Left lobe of liver (tissue), 2 donors: Measurements from ENCODE around the gene SAMHD1. TPM values are rescaled to one million over a fixed set of nuclear protein-coding genes. Genes with fewer than 3 reads are reported as not detected.
"Not testable (repeated sequence)": the region's sequence is repeated elsewhere in the genome, so short reads cannot be mapped to it uniquely, and the experiment has no call there.

Source experiments
- ATAC-seq: fragments of 200-7000 bp; cut with Tn5 transposase; one replicate; pipeline ENCODE4 v1.9.1; 2020; ENCODE audit warnings: mild to moderate bottlenecking, moderate library complexity
- DNase-seq: peaks from one replicate; pipeline ENCODE4 v3.0.0-alpha.2; 2020; ENCODE audit warnings: low spot score
- total RNA-seq: library from RNA; stranded (reverse); gene quantifications from one replicate; pipeline ENCODE4 v1.2.1, GENCODE V29; 2021
- donor health status: DM: no; HTN: no; CAD: no; lungs with moderate emphysema.
- donor health status: DM: no; HTN: yes; CAD: no.

The SAMHD1 gene
- total RNA-seq, result 22.5 TPM

DNA sequence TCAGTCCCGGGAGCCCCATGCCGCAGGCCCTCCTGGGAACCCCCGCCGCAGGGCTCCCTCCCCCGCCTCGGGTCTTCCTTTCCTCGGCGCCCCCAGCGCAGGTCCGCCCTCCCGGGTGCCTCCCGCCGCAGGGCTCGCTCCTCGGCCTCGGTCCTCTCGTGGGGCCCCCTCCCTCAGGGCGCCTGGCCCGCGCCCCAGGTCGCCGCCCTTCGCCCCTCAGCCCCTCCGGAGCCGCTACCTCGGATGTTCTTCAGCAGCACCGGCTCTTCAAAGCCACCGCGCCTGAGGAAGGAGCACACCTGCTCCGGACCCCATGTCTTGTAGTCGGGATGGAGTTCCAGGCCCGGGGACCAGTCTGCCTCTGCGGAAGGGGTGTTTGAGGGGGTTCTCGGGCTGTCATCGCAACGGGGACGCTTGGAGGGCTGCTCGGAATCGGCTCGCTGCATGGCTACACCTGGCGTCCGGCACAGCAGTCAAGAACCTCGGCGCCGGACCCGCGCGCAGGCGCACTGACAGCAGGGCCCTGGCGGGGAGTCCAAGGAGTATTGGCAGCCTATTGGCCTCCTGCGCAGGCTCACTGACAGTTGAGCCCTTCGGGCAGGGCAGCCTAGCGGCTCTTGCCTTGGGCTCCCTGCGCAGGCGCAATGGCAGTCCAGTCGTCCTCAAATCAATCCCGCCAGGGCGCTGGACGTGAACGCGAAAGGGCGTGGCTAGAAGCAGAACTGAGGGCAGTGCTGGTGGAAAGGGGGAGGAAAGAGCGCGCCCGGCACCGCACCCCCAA is at the start of gene SAMHD1:
Gene SAMHD1, minus strand, starts transcription at position 511 of the 781 bp plus-strand sequence. Its CDS starts 65 bp downstream, at position 446.
- DNase-seq, result peak; percentile 99

DNA sequence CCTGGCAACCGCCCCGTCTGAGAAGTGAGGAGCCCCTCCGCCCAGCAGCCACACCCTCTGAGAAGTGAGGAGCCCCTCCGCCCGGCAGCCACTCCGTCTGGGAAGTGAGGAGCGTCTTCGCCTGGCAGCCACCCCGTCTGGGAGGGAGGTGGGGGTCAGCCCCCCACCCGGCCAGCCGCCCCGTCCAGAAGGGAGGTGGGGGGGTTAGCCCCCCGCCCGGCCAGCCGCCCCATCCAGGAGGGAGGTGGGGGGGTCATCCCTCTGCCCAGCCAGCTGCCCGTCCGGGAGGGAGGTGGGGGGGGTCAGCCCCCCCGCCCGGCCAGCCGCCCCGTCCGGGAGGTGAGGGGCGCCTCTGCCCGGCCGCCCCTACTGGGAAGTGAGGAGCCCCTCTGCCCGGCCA is 48.7 kb upstream of the SAMHD1 start:
- not testable (repeated sequence) for DNase-seq, ATAC-seq

More for the DNA sequence above, at the start of gene SAMHD1:
- peak; percentile 79 for ATAC-seq

DNA sequence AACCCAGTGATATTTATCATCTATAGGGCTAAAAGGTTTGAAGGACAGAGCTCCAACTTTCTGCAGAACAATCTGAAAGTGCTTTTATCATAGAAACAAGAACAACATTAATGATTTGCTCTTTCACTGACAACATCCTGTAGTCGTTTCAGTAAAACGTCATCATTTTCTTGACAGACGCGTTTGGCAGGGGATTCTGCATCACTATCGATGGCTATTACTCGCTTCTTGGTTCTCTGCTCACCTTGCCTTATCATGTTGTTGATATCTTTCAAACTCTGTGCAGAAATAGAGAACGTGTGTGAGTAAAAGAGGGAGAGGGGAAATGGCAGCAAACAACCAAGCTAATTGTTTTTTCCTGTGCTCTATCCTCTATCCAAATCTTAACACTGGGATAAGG is 47.1 kb upstream of the SAMHD1 start:
- no peak for ATAC-seq
- no peak for DNase-seq

DNA sequence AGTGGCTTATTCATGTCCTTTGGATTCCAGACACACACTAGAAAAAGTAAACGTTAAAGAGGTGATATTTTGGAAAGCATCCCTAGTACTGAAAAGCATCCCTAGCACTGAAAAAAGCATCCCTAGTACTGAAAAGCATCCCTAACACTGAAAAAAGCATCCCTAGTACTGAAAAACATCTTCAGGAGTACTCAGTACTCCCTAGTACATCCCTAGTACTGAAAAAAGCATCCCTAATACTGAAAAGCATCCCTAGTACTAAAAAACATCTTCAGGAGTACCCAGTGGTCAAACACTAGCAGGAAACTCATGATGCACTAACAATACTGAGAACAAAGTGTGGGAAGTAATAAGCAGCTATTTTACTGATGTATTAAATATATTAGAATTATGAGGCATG is 45.6 kb upstream of the SAMHD1 start:
- DNase-seq (no peak), ATAC-seq (no peak)

DNA sequence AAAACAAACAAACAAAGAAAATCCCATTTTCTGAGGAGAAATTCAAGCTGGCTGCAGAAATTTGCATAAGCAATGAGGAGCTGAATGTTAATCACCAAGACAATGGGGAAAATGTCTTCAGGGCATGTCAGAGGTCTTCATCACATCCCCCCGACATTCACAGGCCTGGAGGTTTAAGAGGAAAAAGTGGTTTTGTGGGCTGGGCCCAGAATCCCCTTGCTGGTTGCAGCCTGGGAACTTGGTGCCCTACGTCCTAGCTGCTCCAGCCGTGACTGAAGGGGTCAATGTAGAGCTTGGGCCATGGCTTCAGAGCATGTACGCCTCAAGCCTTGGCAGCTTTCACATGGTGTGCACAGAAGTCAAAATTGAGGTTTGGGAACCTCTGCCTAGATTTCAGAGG is 42.7 kb upstream of the SAMHD1 start:
- ATAC-seq, DNase-seq: not testable (repeated sequence)

DNA sequence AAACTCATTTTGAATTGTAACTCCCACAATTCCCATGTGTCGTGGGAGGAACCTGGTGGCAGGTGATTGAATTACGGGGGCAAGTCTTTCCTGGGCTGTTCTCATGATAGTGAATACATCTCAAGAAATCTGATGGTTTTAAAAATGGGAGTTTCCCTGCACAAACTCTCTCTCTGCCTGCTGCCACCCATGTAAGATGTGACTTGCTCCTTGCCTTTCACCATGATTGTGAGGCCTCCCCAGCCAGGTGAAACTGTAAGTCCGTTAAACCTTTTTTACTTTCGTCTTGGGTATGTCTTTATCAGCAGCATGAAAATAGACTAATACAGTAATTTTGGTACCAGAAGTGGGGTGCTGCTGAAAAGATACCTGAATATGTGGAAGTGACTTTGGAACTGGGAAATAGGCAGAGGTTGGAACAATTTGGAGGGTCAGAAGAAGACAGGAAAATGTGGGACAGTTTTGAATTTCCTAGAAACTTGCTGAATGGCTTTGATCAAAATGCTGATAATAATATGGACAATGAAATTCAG is 41.4 kb upstream of the SAMHD1 start:
- no peak for ATAC-seq
- no peak for DNase-seq

DNA sequence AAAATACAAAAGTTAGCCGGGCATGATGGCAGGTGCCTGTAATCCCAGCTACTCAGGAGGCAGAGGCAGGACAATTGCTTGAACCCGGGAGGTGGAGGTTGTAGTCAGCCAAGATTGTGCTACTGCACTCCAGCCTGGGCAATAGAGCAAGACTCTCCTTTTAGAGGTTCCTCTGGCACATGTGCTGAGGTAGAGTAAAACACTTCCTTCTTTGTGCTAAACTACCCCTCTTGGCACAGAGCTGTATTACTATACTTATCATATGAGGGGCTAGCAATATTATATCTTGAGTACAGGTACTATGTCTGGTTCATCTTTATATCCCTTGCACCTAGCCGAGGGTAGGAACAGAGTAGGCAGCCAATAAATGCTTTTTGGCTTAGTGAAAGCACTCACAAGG is 40.2 kb upstream of the SAMHD1 start:
- no peak for DNase-seq
- no peak for ATAC-seq

DNA sequence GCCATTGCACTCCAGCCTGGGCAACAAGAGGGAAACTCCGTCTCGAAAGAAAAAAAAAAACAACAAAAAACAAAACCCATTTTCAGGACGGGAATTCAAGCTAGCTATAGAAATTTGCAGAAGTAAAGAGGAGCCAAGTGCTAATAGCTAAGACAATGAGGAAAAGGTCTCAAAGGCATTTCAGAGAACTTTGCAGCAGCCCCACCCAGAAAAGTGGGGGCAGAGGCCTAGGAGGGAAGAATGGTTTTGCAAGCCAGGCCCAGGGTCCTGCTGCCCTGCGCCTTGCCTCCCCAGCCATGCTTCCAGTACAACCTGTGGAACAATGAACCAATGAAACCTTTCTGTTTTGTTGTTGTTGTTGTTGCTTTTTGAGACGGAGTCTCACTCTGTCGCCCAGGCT is 38.3 kb upstream of the SAMHD1 start:
- DNase-seq, result no peak

DNA sequence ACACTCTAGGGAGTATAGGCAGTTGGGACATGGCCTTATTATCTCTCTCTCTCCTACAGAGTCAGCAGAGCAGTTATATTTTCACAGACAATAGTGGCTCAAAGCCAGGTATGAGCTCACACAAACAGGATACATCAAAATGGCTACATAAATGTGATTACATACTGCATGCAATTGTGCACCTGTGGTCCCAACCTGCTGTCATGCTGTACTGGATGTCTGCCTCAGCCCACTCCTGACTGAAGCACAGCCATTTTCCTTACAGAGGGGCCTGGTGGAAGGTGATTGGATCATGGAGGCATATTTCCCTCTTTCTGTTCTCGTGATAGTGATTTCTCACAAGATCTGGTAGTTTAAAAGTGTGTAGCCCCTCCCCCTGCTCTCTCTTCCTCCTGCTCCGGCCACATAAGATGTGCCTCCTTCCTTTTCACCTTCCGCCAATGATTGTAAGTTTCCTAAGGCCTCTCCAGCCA is 37.0 kb upstream of the SAMHD1 start:
- no peak for DNase-seq
- ATAC-seq, result peak; percentile 22

More for the DNA sequence above, 38.3 kb upstream of the SAMHD1 start:
- ATAC-seq, result peak; percentile 38

DNA sequence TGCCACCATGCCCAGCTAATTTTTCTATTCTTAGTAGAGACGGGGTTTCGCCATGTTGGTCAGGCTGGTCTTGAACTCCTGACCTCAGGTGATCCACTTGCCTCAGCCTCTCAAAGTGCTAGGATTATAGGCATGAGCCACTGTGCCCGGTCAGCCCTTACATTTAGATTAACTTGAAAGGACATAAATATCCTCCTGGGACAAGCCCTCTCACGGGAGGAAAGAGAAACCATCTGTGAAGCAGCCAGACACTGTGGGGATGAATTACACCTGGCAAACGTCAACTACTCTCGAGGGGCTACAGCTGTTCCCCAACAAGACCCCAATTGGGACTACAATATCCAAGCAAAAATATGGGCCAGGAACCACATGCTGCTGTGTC is 32.7 kb upstream of the SAMHD1 start:
- DNase-seq, result no peak
- no peak for ATAC-seq

DNA sequence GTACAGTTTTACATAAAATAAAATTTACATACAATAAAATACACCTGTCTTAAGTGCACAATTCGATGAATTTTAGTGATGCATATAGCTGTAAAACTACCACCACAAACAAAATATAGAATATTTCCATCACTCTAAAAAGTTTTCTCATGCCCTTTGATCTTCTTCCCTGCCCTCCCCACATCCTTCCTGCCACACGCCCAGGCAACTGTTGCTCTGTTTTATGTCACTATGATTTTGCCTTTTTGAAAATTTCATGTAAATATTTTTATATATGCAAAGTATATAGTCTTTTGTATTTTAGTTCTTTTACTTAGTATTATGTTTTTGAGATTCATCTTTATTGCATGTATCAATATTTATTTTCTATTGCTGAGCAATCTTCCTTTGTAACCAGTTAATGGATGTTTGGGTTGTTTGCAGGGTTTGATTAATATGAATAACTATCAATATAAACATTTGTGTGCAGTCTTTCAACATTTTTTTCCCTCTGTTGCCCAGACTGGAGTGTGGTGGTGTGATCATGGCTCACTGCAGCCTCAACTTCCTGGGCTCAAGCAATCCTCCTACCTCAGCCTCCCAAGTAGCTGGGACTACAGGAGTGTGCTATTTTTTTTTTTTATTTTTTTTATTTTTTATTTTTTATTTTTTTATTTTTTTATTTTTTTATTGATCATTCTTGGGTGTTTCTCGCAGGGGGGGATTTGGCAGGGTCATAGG is 23.8 kb upstream of the SAMHD1 start:
- no peak for ATAC-seq
- DNase-seq, result no peak

DNA sequence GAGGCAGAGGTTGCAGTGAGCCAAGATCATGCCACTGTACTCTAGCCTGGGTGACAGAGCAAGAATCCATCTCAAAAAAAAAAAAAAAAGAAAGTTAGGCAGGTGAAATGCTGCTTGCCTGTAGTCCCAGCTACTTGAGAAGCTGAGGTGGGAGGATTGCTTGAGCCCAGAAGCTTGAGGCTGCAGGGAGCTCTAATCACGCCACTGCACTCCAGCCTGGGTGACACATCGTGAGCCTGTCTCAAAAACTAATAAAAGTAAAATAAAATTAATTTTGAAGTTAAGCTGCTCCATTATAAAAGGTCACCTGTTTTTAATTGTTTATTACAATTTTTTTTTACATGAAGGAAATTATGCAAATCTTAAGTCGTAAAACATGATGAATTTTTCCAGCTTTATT is 23.2 kb upstream of the SAMHD1 start:
- DNase-seq, result no peak

DNA sequence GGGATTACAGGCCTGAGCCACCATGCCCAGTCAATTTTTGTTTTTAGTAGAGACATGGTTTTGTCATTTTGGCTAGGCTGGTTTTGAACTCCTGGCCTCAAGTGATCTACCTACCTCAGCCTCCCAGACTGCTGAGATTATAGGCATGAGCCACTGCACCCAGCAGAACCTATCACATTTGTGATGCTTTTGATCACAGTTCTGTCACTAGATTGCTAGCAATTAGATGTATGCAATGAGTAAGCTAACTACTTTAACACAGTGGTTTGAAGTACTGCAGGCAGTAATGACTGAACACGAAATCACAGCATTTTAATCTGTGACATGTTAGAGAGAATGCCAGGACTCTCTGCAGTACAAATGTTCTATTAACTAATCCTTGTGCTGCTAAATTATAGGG is 19.6 kb upstream of the SAMHD1 start:
- ATAC-seq, result no peak
- no peak for DNase-seq

More for the DNA sequence above, 23.2 kb upstream of the SAMHD1 start:
- no peak for ATAC-seq

DNA sequence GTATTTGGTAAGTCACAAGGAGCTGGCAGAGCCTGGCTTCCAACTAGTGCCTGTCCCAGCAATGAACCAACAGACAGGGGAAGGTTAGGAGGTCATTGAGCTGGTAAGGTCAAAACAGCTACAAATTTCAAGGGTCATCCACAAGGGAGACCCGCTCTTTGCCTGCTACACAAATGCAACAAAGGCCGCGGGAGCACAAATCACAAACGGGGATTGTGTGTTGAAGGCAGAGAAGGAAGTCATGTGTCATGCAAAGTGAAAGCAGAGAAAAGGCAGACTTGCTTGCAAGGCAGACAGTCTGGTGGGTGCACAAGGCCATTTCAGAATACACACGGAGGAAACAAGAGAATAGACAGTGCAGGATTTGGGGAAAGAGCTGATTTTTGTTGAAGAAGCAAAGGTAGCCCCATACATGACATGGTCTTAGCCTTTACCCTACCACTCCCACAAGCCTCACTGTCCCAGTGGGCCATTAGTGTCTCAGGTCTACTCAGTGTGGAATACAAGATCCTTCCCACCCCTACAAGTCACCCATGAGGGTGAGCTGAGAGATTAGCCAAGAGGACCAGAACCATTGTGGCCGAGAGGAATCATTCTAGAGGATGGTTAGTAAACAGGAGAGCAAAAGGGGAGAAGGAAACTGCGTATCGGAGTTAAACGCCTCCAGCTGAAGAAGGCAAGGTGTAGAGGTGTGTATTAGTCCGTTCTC is 18.1 kb upstream of the SAMHD1 start:
- DNase-seq, result no peak
- ATAC-seq, result peak; percentile 90

DNA sequence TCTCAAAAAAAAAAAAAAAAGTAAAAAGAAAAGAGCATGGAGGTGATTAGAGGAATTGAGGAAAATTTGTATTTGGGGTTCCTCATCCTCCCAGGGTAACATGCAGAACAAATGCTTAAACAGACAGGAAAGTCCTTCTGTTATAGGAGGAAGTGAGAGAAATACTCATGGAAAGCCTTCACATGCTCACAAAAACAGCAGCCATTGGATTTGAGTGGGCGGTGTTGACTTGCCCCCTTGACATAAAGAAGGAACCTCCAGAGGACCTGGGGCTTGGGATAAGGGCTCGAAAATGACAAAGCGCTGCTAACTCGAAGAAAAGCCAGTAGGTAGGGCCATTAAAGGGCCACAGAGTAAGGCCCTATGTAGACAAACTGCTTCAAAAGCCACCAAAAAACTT is 17.5 kb upstream of the SAMHD1 start:
- peak; percentile 45 for ATAC-seq
- DNase-seq, result no peak

DNA sequence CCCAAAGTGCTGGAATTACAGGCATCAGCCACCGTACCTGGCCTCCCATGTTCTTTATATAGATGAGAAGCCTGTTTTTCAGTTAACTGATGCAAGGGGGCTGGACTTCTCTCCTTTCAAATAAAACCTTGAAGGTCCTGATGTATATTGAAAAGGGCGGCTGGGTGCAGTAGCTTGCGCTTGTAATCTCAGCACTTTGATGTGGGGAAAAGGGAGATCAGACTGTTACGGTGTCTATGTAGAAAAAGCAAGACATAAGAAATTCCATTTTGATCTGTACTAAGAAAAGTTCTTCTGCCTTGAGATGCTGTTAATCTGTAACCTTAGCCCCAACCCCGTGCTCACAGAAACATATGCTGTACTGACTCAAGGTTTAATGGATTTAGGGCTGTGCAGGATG is 16.1 kb upstream of the SAMHD1 start:
- DNase-seq, result no peak
- no peak for ATAC-seq

DNA sequence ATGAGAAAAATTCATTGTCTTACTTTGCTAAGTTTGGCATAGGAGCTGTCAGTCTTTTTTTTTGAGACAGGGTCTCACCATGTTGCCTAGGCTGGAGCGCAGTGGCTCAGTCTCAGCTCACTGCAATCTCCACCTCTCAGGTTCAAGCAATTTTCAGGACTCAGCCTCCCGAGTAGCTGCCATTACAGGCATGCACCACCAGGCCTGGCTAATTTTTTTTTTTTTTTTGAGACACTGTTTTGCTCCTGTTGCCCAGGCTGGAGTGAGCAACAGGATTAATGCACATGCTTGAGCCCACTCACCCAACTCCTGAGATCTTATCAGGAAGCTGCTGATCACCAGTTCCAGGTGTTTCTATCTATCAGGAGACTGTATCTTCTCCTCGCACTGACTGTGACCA is 15.5 kb upstream of the SAMHD1 start:
- not testable (repeated sequence) for ATAC-seq, DNase-seq

DNA sequence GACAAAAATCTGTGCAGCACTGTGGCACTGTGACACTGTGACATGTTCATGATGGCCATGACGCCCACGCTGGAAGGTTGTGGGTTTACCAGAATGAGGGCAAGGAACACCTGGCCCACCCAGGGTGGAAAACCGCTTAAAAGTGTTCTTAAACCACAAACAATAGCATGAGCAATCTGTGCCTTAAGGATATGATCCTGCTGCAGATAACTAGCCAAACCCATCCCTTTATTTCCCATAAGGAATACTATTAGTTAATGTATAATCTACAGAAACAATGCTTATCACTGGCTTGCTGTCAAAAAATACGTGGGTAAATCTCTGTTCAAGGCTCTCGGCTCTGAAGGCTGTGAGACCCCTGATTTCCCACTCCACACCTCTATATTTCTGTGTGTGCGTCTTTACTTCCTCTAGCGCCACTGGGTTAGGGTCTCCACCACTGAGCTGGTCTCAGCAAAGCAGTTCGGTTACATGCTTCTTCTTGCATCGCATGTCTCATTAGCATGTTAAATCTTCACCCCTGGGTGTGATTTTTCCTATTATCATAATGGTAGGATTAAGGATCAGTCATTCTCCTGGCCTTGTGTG is 10.9 kb upstream of the SAMHD1 start:
- DNase-seq, ATAC-seq: not testable (repeated sequence)

DNA sequence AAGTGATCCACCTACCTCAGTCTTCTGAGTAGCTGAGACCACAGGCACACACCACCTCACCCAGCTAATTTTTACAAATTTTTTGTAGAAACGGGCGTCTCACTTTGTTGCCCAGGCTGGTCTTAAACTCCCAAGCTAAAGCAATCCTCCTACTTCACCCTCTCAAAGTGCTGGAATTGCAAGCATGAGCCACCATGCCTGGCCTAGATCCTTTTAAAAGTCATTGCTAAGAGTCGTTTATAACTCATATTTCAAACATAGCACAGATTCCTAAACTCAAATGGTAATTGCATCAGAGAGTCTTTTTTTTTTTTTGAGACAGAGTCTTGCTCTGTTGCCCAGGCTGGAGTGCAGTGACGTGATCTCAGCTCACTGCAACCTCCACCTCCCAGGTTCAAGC is 7.7 kb upstream of the SAMHD1 start:
- DNase-seq (no peak), ATAC-seq (no peak)

DNA sequence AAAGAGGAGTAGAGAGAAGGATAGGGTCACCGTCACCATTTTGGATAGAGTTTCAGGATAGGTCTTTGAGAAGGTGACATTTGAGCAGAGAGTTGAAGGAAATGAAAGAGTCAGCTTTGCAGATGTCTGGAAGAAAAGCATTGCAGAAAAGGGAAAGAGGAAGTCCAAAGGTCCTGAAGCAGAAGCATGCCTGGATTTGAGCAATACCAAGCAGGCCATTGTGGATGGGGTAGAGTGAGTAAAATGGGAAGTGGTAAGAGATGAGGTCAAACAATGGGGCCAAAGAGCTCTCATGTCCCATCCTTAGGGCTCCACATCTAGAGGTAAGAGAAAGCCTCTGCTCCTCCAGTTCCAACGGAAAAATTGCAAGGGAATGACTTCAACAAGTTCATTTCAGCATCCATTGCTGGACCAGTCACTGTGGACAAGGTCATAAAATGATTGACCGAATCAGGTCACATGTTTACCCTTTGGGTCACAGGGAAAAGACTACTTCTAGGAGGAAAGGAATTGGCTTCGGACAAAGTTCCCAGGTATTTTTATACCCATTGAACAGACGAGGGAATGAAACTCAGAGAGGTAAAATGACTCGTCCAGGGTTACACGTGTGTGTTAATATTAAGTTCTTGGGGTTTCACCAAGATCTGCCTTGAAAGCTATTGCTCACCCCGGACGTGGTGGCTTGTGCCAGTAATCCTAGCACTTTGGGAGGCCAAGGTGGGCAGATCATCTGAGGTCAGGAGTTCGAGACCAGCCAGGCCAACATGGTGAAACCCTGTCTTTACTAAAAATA is 6.6 kb upstream of the SAMHD1 start:
- ATAC-seq, result no peak

More for the DNA sequence above, 6.6 kb upstream of the SAMHD1 start:
- no peak for DNase-seq
